Ascending aorta (tissue), 2 donors: ENCODE data around the gene PRUNE2. TPM values are rescaled to one million over a fixed set of nuclear protein-coding genes. Genes with fewer than 3 reads are reported as not detected.
A peak's percentile ranks its signal among the peaks of the same experiment; 100 is the strongest.

Experiments
- DNase-seq, 2 donors: peaks; one replicate each; pipeline ENCODE4 v3.0.0-alpha.2; 2019; ENCODE audit warnings: low spot score in 2 of 2
- H3K27ac ChIP-seq, 2 donors: fragments of 200-600 bp; sonication (generic); one replicate each; pipeline ENCODE4 v1.5.1; 2016 to 2017; ENCODE audit warnings: mild to moderate bottlenecking in 1 of 2
- H3K27me3 ChIP-seq: fragments of 200-600 bp; sonication (generic); one replicate; pipeline ENCODE4 v1.5.1; 2017
- H3K36me3 ChIP-seq, 2 donors: fragments of 200-600 bp; sonication (generic); one replicate each; pipeline ENCODE4 v1.5.1; 2016
- H3K4me1 ChIP-seq, 2 donors: fragments of 200-600 bp; sonication (generic); one replicate each; pipeline ENCODE4 v1.5.1; 2016 to 2017; ENCODE audit warnings: mild to moderate bottlenecking in 1 of 2
- H3K4me3 ChIP-seq, 2 donors: fragments of 200-600 bp; sonication (generic); one replicate each; pipeline ENCODE4 v1.5.1; 2016 to 2017; ENCODE audit warnings: mild to moderate bottlenecking in 1 of 2
- H3K9me3 ChIP-seq, 2 donors: fragments of 200-600 bp; sonication (generic); one replicate each; pipeline ENCODE4 v1.5.1; 2016
- intact Hi-C: fragments of 100-400 bp; cut with DNase I; formaldehyde crosslinking; loops from one replicate; pipeline ENCODE4 v1.15.1; 2023
- total RNA-seq: library from RNA; depleted of rRNA; stranded (reverse); fragments of >200 nt; gene quantifications from one replicate; pipeline ENCODE4 v1.1.0, GENCODE V29; 2016
- TF ChIP-seq, protein P1 (sequence below), 3 experiments: fragments of 200-600 bp in 2 of 3; fragments of 450-650 bp in 1 of 3; sonication (generic) in 2 of 3; IDR thresholded peaks; one replicate each; pipeline ENCODE4 v1.5.1; 2016 to 2019; ENCODE audit warnings: antibody characterized with exemption in 3 of 3, mild to moderate bottlenecking in 1 of 3, moderate library complexity in 1 of 3

PRUNE2 gene
- total RNA-seq, 1 donor from 2014 or later: 200 TPM

DNA sequence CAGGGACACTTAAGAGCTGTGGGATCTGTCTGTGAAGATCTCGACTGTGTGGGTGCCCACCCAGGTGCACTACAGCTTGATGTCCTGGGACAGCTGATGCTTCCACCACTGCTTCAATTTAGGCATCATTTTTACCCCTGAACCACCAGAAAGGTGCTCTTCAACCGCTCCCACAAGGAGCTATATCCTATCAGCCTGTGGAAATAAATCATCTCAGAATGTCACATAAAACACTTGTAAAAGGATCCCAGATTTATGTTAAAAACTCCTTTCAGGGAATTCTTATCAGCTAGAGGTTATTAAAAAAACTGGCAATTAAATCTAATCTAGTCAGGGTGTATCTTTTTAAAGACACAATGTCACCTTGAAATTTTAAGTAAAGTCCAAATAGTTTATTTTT is 224.4 kb downstream of the PRUNE2 start:
- Histone ChIP-seq H3K4me3 (no peak overlapping the region), H3K36me3 (peaks cover 7 to 14% of the 10 kb centered on the region in 2 donors), H3K4me1 (peaks cover 0 to 7% of the 10 kb centered on the region in 2 donors), H3K27me3 (no peaks in the 10 kb centered on the region), H3K27ac (no peak overlapping the region), H3K9me3 (no peaks in the 10 kb centered on the region)
- TF ChIP-seq, protein P1, sequence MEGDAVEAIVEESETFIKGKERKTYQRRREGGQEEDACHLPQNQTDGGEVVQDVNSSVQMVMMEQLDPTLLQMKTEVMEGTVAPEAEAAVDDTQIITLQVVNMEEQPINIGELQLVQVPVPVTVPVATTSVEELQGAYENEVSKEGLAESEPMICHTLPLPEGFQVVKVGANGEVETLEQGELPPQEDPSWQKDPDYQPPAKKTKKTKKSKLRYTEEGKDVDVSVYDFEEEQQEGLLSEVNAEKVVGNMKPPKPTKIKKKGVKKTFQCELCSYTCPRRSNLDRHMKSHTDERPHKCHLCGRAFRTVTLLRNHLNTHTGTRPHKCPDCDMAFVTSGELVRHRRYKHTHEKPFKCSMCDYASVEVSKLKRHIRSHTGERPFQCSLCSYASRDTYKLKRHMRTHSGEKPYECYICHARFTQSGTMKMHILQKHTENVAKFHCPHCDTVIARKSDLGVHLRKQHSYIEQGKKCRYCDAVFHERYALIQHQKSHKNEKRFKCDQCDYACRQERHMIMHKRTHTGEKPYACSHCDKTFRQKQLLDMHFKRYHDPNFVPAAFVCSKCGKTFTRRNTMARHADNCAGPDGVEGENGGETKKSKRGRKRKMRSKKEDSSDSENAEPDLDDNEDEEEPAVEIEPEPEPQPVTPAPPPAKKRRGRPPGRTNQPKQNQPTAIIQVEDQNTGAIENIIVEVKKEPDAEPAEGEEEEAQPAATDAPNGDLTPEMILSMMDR (IDR thresholded peaks at IDR 0.05): no peak
- intact Hi-C loops: loop anchor here (10.0 kb wide), 1 partner anchor 787 kb away; the partner anchor contains the start of gene PCSK5
- no peak for DNase-seq

GRCh38 chr9:76680716-76681425 is 225.0 kb downstream of the PRUNE2 start:
- Histone ChIP-seq H3K4me1 (peaks cover 0 to 7% of the 10 kb centered on the region in 2 donors), H3K27me3 (no peaks in the 10 kb centered on the region), H3K36me3 (peaks cover 3 to 10% of the 10 kb centered on the region in 2 donors), H3K4me3 (no peak overlapping the region), H3K27ac (no peak overlapping the region), H3K9me3 (no peaks in the 10 kb centered on the region)
- TF ChIP-seq, protein P1 (IDR thresholded peaks at IDR 0.05): no peak
- no peak for DNase-seq
- intact Hi-C loops: loop anchor here (10.0 kb wide), 1 partner anchor 786 kb away; the partner anchor contains the start of gene PCSK5

DNA sequence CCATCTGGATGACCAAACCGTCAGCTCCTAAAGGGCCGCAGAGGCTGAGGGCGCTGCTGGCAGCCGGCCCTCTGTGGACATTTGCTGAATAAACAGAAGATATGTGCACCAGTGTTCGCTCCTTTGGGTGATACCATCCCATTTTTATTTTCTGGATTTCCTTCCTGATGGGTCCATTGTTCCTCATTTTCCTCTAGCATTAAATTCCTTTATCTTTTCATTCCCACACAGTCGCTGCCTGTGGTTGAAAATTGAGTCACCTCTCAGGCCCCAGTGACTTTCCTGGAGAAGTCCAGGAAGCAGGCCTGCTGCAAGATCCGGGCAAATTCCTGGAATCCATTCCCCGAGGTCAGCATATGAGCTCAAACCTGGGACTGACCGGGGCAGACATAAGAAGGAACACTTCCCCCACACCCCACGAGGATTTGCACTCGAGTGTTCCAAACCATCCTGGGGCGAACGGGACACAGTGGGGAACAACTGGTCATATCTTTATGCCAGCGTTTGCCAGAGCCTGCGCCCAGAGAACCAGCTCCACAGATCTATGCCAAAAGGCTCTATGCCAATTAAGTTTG is 228.3 kb downstream of the PRUNE2 start:
- no peaks in the 10 kb centered on the region for H3K27me3 ChIP-seq
- H3K27ac ChIP-seq: peak overlapping the region; percentile 12 to 54
- H3K4me1 ChIP-seq: peaks cover 0 to 7% of the 10 kb centered on the region in 2 donors
- peaks cover 0 to 10% of the 10 kb centered on the region in 2 donors for H3K36me3 ChIP-seq
- H3K4me3 ChIP-seq: no peak overlapping the region
- TF ChIP-seq, protein P1 (IDR thresholded peaks at IDR 0.05): no peak
- intact Hi-C loops: no loop called here
- H3K9me3 ChIP-seq: no peaks in the 10 kb centered on the region
- peak in 1 of 2 donors; percentile 76 for DNase-seq

- H3K27ac ChIP-seq: peak overlapping the region in 1 of 2 donors; percentile 54
- no peak overlapping the region for H3K4me3 ChIP-seq
- H3K27me3 ChIP-seq: no peaks in the 10 kb centered on the region
- TF ChIP-seq, protein P1 (IDR thresholded peaks at IDR 0.05): no peak
- DNase-seq: no peak
- H3K4me1 ChIP-seq: peaks cover 0 to 7% of the 10 kb centered on the region in 2 donors
- H3K9me3 ChIP-seq: no peaks in the 10 kb centered on the region
- intact Hi-C loops: no loop called here
- H3K36me3 ChIP-seq: peaks cover 0 to 10% of the 10 kb centered on the region in 2 donors
These were observed 229.1 kb downstream of the PRUNE2 start for GRCh38 chr9:76676857-76677256.

- H3K27ac ChIP-seq: peak overlapping the region in 1 of 2 donors; percentile 45
These were observed 238.4 kb downstream of the PRUNE2 start for GRCh38 chr9:76667521-76667957.

More at GRCh38 chr9:76667521-76667957, 238.4 kb downstream of the PRUNE2 start:
- Histone ChIP-seq H3K9me3 (no peaks in the 10 kb centered on the region), H3K27me3 (no peaks in the 10 kb centered on the region), H3K4me3 (no peak overlapping the region), H3K4me1 (peaks cover 2 to 13% of the 10 kb centered on the region in 2 donors), H3K36me3 (peaks cover 0 to 4% of the 10 kb centered on the region in 2 donors)
- TF ChIP-seq, protein P1 (IDR thresholded peaks at IDR 0.05): no peak
- no peak for DNase-seq
- intact Hi-C loops: no loop called here
